GM19099 (cell line): Measurements from ENCODE around the gene PCDH1.
A peak's percentile ranks its signal among the peaks of the same experiment; 100 is the strongest.

ENCODE experiments used
- POLR2A ChIP-seq: IDR thresholded peaks from 3 replicates; pipeline ENCODE4 v1.6.1; 2011; ENCODE audit warnings: low read depth; ENCODE audit not compliant: insufficient read length; ENCODE audit errors: extremely low read depth

Gene PCDH1

GRCh38 chr5:141852448-141852847 is 25.8 kb downstream of the PCDH1 start:
- no peak for TF ChIP-seq POLR2A

- no peak for TF ChIP-seq POLR2A
Observed at GRCh38 chr5:141851195-141851874, 26.9 kb downstream of the PCDH1 start.

- TF ChIP-seq POLR2A = no peak
Observed at GRCh38 chr5:141850786-141851185, 27.4 kb downstream of the PCDH1 start.

GRCh38 chr5:141850244-141850768 is 27.9 kb downstream of the PCDH1 start:
- no peak for TF ChIP-seq POLR2A

- peak; percentile 43 for TF ChIP-seq POLR2A
Observed at GRCh38 chr5:141849415-141850243, 28.6 kb downstream of the PCDH1 start.

GRCh38 chr5:141848744-141849414 is 29.3 kb downstream of the PCDH1 start:
- no peak for TF ChIP-seq POLR2A

GRCh38 chr5:141846031-141846430 is 32.2 kb downstream of the PCDH1 start:
- no peak for TF ChIP-seq POLR2A

GRCh38 chr5:141845371-141845851 is 32.8 kb downstream of the PCDH1 start:
- no peak for TF ChIP-seq POLR2A

- no peak for TF ChIP-seq POLR2A
Observed at GRCh38 chr5:141844414-141845097, 33.7 kb downstream of the PCDH1 start.

- TF ChIP-seq POLR2A = no peak
Observed at GRCh38 chr5:141843156-141843927, 34.9 kb downstream of the PCDH1 start.

- TF ChIP-seq POLR2A = no peak
Observed at GRCh38 chr5:141841378-141842180, 36.6 kb downstream of the PCDH1 start.

GRCh38 chr5:141840826-141841360 is 37.3 kb downstream of the PCDH1 start:
- no peak for TF ChIP-seq POLR2A

- no peak for TF ChIP-seq POLR2A
Observed at GRCh38 chr5:141840280-141840812, 37.9 kb downstream of the PCDH1 start.
